ENCODE results near the gene PSMD2. TPM values are rescaled to one million over a fixed set of nuclear protein-coding genes. Genes with fewer than 3 reads are reported as not detected.

PSMD2 gene
- total and polyA plus RNA-seq, 4 donors: 78.7 to 222 (median 166) TPM

DNA sequence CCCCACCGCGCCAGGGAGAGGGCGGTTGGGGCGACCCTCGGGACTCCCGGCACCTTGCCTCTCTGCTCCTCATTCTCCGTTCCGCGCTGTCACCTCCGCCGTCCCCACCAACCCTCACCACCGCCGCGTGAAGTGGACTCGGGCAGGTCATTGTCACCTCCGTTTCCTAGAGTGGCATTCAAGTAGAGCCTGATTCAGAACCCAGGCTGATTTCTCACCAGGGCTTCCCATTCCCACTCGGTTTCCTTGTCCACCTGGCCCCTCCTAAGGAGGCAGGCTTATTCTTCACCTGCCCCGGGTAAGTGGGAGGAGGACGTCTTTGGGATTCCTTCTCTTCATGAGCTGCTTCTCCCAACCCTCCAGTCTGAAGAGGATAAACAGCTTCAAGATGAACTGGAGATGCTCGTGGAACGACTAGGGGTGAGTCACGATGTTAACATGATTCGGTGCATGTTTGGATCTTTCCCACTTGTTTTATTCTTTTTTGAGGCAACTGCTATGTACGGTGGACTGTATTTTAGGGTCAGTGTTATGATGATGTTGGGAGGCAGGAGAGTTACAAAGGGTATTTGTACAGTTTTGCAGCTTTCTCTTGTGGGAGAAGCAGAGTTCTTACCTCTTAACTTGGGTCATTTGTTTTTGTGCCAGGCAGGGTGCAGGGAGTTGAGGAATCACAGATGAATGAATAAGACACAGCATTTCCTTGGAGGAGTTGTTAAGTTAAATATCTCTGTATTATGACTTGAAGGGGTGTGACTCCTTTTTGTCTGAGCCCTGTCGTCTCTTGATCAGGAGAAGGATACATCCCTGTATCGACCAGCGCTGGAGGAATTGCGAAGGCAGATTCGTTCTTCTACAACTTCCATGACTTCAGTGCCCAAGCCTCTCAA lies 692 bp downstream of the PSMD2 start:
- ATAC-seq (ENCODE audit: insufficient read depth, low FRiP score): peak; percentile 4
- 18 to 22% methylated on average over 27 to 29 of the region's 29 CpGs for WGBS, 2 donors
- H3K27ac ChIP-seq (ENCODE audit: low read depth in 1 of 2, low read length in 1 of 2): peak overlapping the region; percentile 36 to 80

GRCh38 chr3:184300378-184300720 lies 1.3 kb downstream of the PSMD2 start:
- Histone ChIP-seq H3K9me3 (ENCODE audit: control insufficient read depth in 4 of 4, insufficient read depth in 3 of 4, low read length in 3 of 4) (no peaks in the 10 kb centered on the region), H3K4me1 (ENCODE audit: control insufficient read depth in 5 of 5, insufficient read depth in 5 of 5, low read length in 5 of 5) (peaks cover 0 to 7% (median 4%) of the 10 kb centered on the region in 5 donors), H3K4me3 (no peak overlapping the region), H3K27ac (ENCODE audit: low read depth in 1 of 2, low read length in 1 of 2) (no peak overlapping the region), H3K36me3 (ENCODE audit: control insufficient read depth in 4 of 4, insufficient read depth in 4 of 4, low read length in 4 of 4) (peaks cover 27 to 43% (median 31%) of the 10 kb centered on the region in 4 donors), H3K9ac (ENCODE audit: insufficient read depth in 1 of 2, low read length in 2 of 2) (no peak overlapping the region), H3K27me3 (ENCODE audit: control insufficient read depth in 3 of 3, insufficient read depth in 3 of 3, low read length in 2 of 3) (no peaks in the 10 kb centered on the region)
- DNase-seq: no peak
- TF ChIP-seq, protein P1, sequence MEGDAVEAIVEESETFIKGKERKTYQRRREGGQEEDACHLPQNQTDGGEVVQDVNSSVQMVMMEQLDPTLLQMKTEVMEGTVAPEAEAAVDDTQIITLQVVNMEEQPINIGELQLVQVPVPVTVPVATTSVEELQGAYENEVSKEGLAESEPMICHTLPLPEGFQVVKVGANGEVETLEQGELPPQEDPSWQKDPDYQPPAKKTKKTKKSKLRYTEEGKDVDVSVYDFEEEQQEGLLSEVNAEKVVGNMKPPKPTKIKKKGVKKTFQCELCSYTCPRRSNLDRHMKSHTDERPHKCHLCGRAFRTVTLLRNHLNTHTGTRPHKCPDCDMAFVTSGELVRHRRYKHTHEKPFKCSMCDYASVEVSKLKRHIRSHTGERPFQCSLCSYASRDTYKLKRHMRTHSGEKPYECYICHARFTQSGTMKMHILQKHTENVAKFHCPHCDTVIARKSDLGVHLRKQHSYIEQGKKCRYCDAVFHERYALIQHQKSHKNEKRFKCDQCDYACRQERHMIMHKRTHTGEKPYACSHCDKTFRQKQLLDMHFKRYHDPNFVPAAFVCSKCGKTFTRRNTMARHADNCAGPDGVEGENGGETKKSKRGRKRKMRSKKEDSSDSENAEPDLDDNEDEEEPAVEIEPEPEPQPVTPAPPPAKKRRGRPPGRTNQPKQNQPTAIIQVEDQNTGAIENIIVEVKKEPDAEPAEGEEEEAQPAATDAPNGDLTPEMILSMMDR (IDR thresholded peaks at IDR 0.05; ENCODE audit: control extremely low read depth, extremely low read depth): no peak
- WGBS, 2 donors: 81 to 94% methylated on average over 3 of the region's 3 CpGs
- no peak for ATAC-seq (ENCODE audit: insufficient read depth, low FRiP score)

More for the DNA sequence above, 692 bp downstream of the PSMD2 start:
- H3K9ac ChIP-seq (ENCODE audit: insufficient read depth in 1 of 2, low read length in 2 of 2): peak overlapping the region; percentile 53 to 61
- H3K4me1 ChIP-seq (ENCODE audit: control insufficient read depth in 5 of 5, insufficient read depth in 5 of 5, low read length in 5 of 5): peaks cover 0 to 7% (median 4%) of the 10 kb centered on the region in 5 donors
- TF ChIP-seq, protein P1 (IDR thresholded peaks at IDR 0.05; ENCODE audit: control extremely low read depth, extremely low read depth): no peak
- peaks cover 27 to 42% (median 31%) of the 10 kb centered on the region in 4 donors for H3K36me3 ChIP-seq (ENCODE audit: control insufficient read depth in 4 of 4, insufficient read depth in 4 of 4, low read length in 4 of 4)
- no peaks in the 10 kb centered on the region for H3K9me3 ChIP-seq (ENCODE audit: control insufficient read depth in 4 of 4, insufficient read depth in 3 of 4, low read length in 3 of 4)
- DNase-seq: peak in 1 of 3 donors; percentile 3
- peak overlapping the region; percentile 100 for H3K4me3 ChIP-seq
- peaks cover 0 to 4% (median 0%) of the 10 kb centered on the region in 3 donors for H3K27me3 ChIP-seq (ENCODE audit: control insufficient read depth in 3 of 3, insufficient read depth in 3 of 3, low read length in 2 of 3)

- peak in 1 of 3 donors; percentile 3 for DNase-seq
Observed at GRCh38 chr3:184305577-184305976, 6.5 kb downstream of the PSMD2 start.

More at GRCh38 chr3:184305577-184305976, 6.5 kb downstream of the PSMD2 start:
- TF ChIP-seq, protein P1 (IDR thresholded peaks at IDR 0.05; ENCODE audit: control extremely low read depth, extremely low read depth): no peak
- Histone ChIP-seq H3K9me3 (ENCODE audit: control insufficient read depth in 4 of 4, insufficient read depth in 3 of 4, low read length in 3 of 4) (no peaks in the 10 kb centered on the region), H3K27me3 (ENCODE audit: control insufficient read depth in 3 of 3, insufficient read depth in 3 of 3, low read length in 2 of 3) (no peaks in the 10 kb centered on the region), H3K36me3 (ENCODE audit: control insufficient read depth in 4 of 4, insufficient read depth in 4 of 4, low read length in 4 of 4) (peaks cover 49 to 65% (median 61%) of the 10 kb centered on the region in 4 donors), H3K4me3 (no peak overlapping the region), H3K9ac (ENCODE audit: insufficient read depth in 1 of 2, low read length in 2 of 2) (no peak overlapping the region), H3K27ac (ENCODE audit: low read depth in 1 of 2, low read length in 1 of 2) (no peak overlapping the region), H3K4me1 (ENCODE audit: control insufficient read depth in 5 of 5, insufficient read depth in 5 of 5, low read length in 5 of 5) (no peaks in the 10 kb centered on the region)
- 44 to 71% methylated on average over 1 of the region's 1 CpG for WGBS, 2 donors
- no peak for ATAC-seq (ENCODE audit: insufficient read depth, low FRiP score)
